Measurements from ENCODE around the gene AUH. TPM values are rescaled to one million over a fixed set of nuclear protein-coding genes. Genes with fewer than 3 reads are reported as not detected.

The AUH gene
- total RNA-seq, 1 experiment from 2014 or later: 29.0 TPM

DNA sequence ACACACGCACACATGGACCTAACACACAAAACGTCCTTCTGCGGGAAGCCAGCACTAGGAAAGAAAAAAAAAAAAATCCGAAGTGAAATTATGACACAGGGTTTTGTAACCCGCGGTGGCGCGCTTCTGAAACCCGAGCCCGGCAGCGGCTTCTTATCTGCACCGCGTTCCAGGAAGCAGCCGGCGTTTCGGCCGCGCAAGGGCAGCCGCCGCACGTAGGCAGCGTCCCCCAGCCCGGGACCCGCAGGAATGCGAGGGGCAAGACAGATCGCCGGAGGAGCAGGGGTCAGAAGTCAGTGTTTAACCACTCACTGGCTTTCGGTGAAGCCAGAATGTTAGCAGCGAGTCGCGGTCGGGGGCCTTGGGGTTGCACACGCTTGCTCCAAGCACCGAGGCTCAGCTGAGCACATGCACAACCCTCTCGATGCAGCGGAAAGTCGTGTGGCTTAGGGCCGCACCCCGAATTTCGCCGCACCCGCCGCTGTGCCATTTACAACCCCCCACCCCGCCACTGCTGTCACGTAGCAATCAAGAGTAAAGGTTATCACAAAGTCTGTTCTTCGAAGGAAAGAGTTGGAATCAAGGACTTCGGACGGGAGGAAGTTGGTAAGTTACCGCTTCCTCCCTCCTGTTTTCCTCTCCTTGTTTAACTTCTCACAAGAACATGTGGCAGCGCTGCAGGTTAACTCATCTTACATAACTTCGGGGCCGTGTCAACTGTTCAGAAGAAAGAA, 167.9 kb downstream of the AUH start:
- Histone ChIP-seq H3K36me3 (ENCODE audit: control insufficient read depth in 1 of 2, insufficient read depth in 2 of 2, low read length in 2 of 2) (no peaks in the 10 kb centered on the region), H4K20me1 (ENCODE audit: insufficient read depth) (no peaks in the 10 kb centered on the region), H3K4me1 (ENCODE audit: control insufficient read depth in 1 of 2, insufficient read depth in 2 of 2, low read length in 2 of 2) (peaks cover 62 to 83% of the 10 kb centered on the region in 2 experiments), H3K4me3 (replicated peaks in 1 of 2; ENCODE audit: low read depth in 1 of 2, low read length in 2 of 2) (peak overlapping the region; percentile 42 to 58), H2AFZ (ENCODE audit: low read depth, low read length, poor library complexity, severe bottlenecking) (no peak overlapping the region), H3K27me3 (ENCODE audit: insufficient read depth, low read length) (no peaks in the 10 kb centered on the region), H3K9me2 (ENCODE audit: insufficient read depth) (no peaks in the 10 kb centered on the region), H3K9me3 (ENCODE audit: control insufficient read depth in 1 of 2, insufficient read depth in 1 of 2, low read depth in 1 of 2, low read length in 2 of 2) (no peaks in the 10 kb centered on the region), H3K4me2 (ENCODE audit: low read length) (peak overlapping the region; percentile 91), H3K27ac (ENCODE audit: low read depth, low read length) (peak overlapping the region; percentile 100), H3K9ac (ENCODE audit: low read length) (peak overlapping the region; percentile 85), H3K79me2 (ENCODE audit: insufficient read depth, low read length) (no peaks in the 10 kb centered on the region)
- DNase-seq (ENCODE audit: low read depth, low spot score): peak; percentile 64
- intact Hi-C loops (cut with micrococcal nuclease): loop anchor here (5.0 to 10.0 kb wide), 2 partner anchors 171 to 223 kb away; partner anchors contain the start of gene AUH
- ChIA-PET CTCF (no interaction called here), POLR2A (no interaction called here), RAD21 (ENCODE audit: low non-redundant PET in 1 of 2, low total read pairs in 2 of 2, uncharacterized antibody in 2 of 2, unreplicated experiment in 2 of 2) (no interaction called here)
- TF ChIP-seq JUND (IDR thresholded peaks at IDR 0.05) (no peak), CBX3 (IDR thresholded peaks at IDR 0.05; ENCODE audit: low read depth) (no peak), TCF7L2 (IDR thresholded peaks at IDR 0.05; ENCODE audit: borderline replicate concordance, extremely low read depth, insufficient read depth, insufficient read length) (peak; percentile 94), POLR2AphosphoS5 (IDR thresholded peaks at IDR 0.05; ENCODE audit: low read depth, low read length) (peak; percentile 57), MAX (IDR thresholded peaks at IDR 0.05) (no peak), EGR1 (IDR thresholded peaks at IDR 0.05; ENCODE audit: low read depth) (no peak)
- BruUV-seq (replicated peaks): TSS peak; percentile 71
- peak; percentile 56 for ATAC-seq

- Histone ChIP-seq H4K20me1 (ENCODE audit: insufficient read depth) (no peaks in the 10 kb centered on the region), H3K4me2 (ENCODE audit: low read length) (peak overlapping the region; percentile 91), H3K27me3 (ENCODE audit: insufficient read depth, low read length) (no peaks in the 10 kb centered on the region), H3K4me1 (ENCODE audit: control insufficient read depth in 1 of 2, insufficient read depth in 2 of 2, low read length in 2 of 2) (peaks cover 56 to 76% of the 10 kb centered on the region in 2 experiments), H3K27ac (ENCODE audit: low read depth, low read length) (peak overlapping the region; percentile 100), H3K9me2 (ENCODE audit: insufficient read depth) (no peaks in the 10 kb centered on the region), H2AFZ (ENCODE audit: low read depth, low read length, poor library complexity, severe bottlenecking) (no peak overlapping the region), H3K9me3 (ENCODE audit: control insufficient read depth in 1 of 2, insufficient read depth in 1 of 2, low read depth in 1 of 2, low read length in 2 of 2) (no peaks in the 10 kb centered on the region), H3K79me2 (ENCODE audit: insufficient read depth, low read length) (no peaks in the 10 kb centered on the region), H3K4me3 (replicated peaks in 1 of 2; ENCODE audit: low read depth in 1 of 2, low read length in 2 of 2) (peak overlapping the region; percentile 42 to 58), H3K36me3 (ENCODE audit: control insufficient read depth in 1 of 2, insufficient read depth in 2 of 2, low read length in 2 of 2) (no peaks in the 10 kb centered on the region), H3K9ac (ENCODE audit: low read length) (peak overlapping the region; percentile 85)
- POLR2A ChIA-PET: interaction anchor here (0.9 kb wide), 1 partner anchor 167 kb away, joined by 3 read pairs; no protein-coding TSS in a partner anchor
- DNase-seq (ENCODE audit: low read depth, low spot score) (peak; percentile 97), ATAC-seq (peak; percentile 76)
- TSS peak; percentile 84 for BruUV-seq (replicated peaks)
- TF ChIP-seq YY1 (IDR thresholded peaks at IDR 0.05; ENCODE audit: extremely low read depth, insufficient replicate concordance, low read depth, low read length): peak; percentile 59
- peak; percentile 71 for TF ChIP-seq POLR2AphosphoS5 (IDR thresholded peaks at IDR 0.05; ENCODE audit: low read depth, low read length)
- TF ChIP-seq RAD21 (IDR thresholded peaks at IDR 0.05; ENCODE audit: low read depth): no peak
- TF ChIP-seq ZNF274 (IDR thresholded peaks at IDR 0.05; ENCODE audit: low read depth, low read length): no peak
- peak; percentile 74 for TF ChIP-seq ZBTB33 (IDR thresholded peaks at IDR 0.05; ENCODE audit: extremely low read depth, insufficient replicate concordance, low read length)
- TF ChIP-seq TCF7L2 (IDR thresholded peaks at IDR 0.05; ENCODE audit: borderline replicate concordance, extremely low read depth, insufficient read depth, insufficient read length): peak; percentile 75
- no peak for TF ChIP-seq SP1 (IDR thresholded peaks at IDR 0.05; ENCODE audit: low read depth)
- peak; percentile 76 for TF ChIP-seq ZFX (IDR thresholded peaks at IDR 0.05)
- TF ChIP-seq, protein P1, sequence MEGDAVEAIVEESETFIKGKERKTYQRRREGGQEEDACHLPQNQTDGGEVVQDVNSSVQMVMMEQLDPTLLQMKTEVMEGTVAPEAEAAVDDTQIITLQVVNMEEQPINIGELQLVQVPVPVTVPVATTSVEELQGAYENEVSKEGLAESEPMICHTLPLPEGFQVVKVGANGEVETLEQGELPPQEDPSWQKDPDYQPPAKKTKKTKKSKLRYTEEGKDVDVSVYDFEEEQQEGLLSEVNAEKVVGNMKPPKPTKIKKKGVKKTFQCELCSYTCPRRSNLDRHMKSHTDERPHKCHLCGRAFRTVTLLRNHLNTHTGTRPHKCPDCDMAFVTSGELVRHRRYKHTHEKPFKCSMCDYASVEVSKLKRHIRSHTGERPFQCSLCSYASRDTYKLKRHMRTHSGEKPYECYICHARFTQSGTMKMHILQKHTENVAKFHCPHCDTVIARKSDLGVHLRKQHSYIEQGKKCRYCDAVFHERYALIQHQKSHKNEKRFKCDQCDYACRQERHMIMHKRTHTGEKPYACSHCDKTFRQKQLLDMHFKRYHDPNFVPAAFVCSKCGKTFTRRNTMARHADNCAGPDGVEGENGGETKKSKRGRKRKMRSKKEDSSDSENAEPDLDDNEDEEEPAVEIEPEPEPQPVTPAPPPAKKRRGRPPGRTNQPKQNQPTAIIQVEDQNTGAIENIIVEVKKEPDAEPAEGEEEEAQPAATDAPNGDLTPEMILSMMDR (IDR thresholded peaks at IDR 0.05 in 2 of 3, conservative IDR thresholded peaks at IDR 0.05 in 1 of 3; ENCODE audit: borderline replicate concordance in 1 of 3, insufficient read depth in 1 of 3, low read depth in 2 of 3, low read length in 2 of 3): peak in 1 of 3 experiments; percentile 16; a peak in 1 of 6 replicates
- CTCF ChIA-PET: no interaction called here
- RAD21 ChIA-PET (ENCODE audit: low non-redundant PET in 1 of 2, low total read pairs in 2 of 2, uncharacterized antibody in 2 of 2, unreplicated experiment in 2 of 2): interaction anchor here in 1 of 2 experiments (1.0 to 1.2 kb wide), 2 partner anchors 233 to 235 kb away, joined by 3 read pairs; no protein-coding TSS in a partner anchor
- intact Hi-C loops (cut with micrococcal nuclease): loop anchor here (5.0 to 10.0 kb wide), 2 partner anchors 172 to 224 kb away; partner anchors contain the start of gene AUH
Measured at GRCh38 chr9:91193087-91193657, 168.5 kb downstream of the AUH start.

Data from HCT116 (cell line).